ENCODE data around the gene ZNF318. TPM values are rescaled to one million over a fixed set of nuclear protein-coding genes. Genes with fewer than 3 reads are reported as not detected.

Gene ZNF318
- total and polyA plus RNA-seq, 2 donors (not counting 3 experiments of a cell fraction or from before 2014, with no cell fraction given) = 7.1 to 13.6 TPM

DNA sequence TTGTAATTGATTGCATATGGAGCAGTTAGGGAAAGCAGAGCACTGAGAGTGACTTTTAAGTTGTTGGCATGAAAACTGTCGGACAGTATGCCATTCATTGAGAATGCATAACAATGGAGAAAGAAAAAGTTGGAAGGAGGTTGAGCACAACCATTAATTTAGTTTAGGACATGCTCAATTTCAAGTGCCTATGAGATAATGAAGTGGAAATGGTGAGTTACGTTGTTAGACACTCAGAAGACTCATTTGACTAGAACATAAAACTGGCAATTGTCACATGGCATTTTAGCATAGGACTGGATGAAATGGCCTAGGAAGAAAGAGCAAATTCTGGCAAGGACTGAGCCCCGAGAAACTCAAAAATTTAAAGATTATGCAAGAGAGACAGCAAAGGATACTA is 22.0 kb downstream of the ZNF318 start:
- dilution Hi-C loops (cut with MboI; ENCODE audit: extremely low pct_ligation_motif_present, low sequenced_read_pairs) = no loop called here
- no peak for FAIRE-seq
- H3K36me3 ChIP-seq (ENCODE audit: control insufficient read depth in 2 of 2, extremely low read depth in 1 of 2, insufficient read depth in 2 of 2, low read length in 2 of 2) = peaks cover 5% of the 10 kb centered on the region in 2 experiments

More for the DNA sequence above, 22.0 kb downstream of the ZNF318 start:
- Histone ChIP-seq H3K79me2 (ENCODE audit: control insufficient read depth, insufficient read depth, low read length) (no peaks in the 10 kb centered on the region), H3K9me1 (replicated peaks; ENCODE audit: control insufficient read depth, extremely low read depth, insufficient read depth, low read length) (no peaks in the 10 kb centered on the region), H3K27me3 (ENCODE audit: control insufficient read depth in 2 of 2, insufficient read depth in 2 of 2, low read length in 2 of 2) (no peaks in the 10 kb centered on the region), H3K27ac (ENCODE audit: insufficient read depth, low read depth, low read length) (no peak overlapping the region), H3K4me1 (ENCODE audit: control insufficient read depth, extremely low read depth, insufficient read depth, low read length) (no peaks in the 10 kb centered on the region), H2AFZ (ENCODE audit: low read depth, low read length) (no peak overlapping the region), H4K20me1 (replicated peaks; ENCODE audit: control insufficient read depth, extremely low read depth, insufficient read depth, low read length) (no peaks in the 10 kb centered on the region), H3K9me3 (replicated peaks; ENCODE audit: control insufficient read depth, insufficient read depth, low read length) (no peaks in the 10 kb centered on the region), H3K4me3 (replicated peaks in 1 of 3; ENCODE audit: insufficient read depth in 1 of 3, low read depth in 1 of 3, low read length in 3 of 3) (no peak overlapping the region), H3K9ac (replicated peaks; ENCODE audit: extremely low read depth, insufficient read depth, low read length) (no peak overlapping the region), H3K4me2 (ENCODE audit: insufficient read depth, low read length) (no peak overlapping the region)
- no TSS peak for BruUV-seq (replicated peaks)
- ChIA-PET POLR2A (no interaction called here), CTCF (no interaction called here)
- DNase-seq (ENCODE audit: low read depth, low spot score) = no peak
- TF ChIP-seq POLR2A (IDR thresholded peaks at IDR 0.05; ENCODE audit: low read depth, low read length) (no peak), FOS (IDR thresholded peaks at IDR 0.05; ENCODE audit: borderline replicate concordance, insufficient read depth, low read length) (no peak), GATA2 (IDR thresholded peaks at IDR 0.05; ENCODE audit: insufficient read depth, insufficient read length, low read depth, low read length) (no peak), JUN (IDR thresholded peaks at IDR 0.05; ENCODE audit: borderline replicate concordance, insufficient read depth, insufficient read length, low read depth) (no peak), EZH2 (IDR thresholded peaks at IDR 0.05; ENCODE audit: borderline replicate concordance, low read depth, low read length, severe bottlenecking) (no peak), POLR2AphosphoS5 (IDR thresholded peaks at IDR 0.05; ENCODE audit: insufficient read depth, low read depth, low read length) (no peak), MYC (IDR thresholded peaks at IDR 0.05; ENCODE audit: low read depth, low read length) (no peak)
- TF ChIP-seq, protein P1, sequence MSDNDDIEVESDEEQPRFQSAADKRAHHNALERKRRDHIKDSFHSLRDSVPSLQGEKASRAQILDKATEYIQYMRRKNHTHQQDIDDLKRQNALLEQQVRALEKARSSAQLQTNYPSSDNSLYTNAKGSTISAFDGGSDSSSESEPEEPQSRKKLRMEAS (IDR thresholded peaks at IDR 0.05; ENCODE audit: insufficient read depth, insufficient read length) = no peak
- TF ChIP-seq, protein P2, sequence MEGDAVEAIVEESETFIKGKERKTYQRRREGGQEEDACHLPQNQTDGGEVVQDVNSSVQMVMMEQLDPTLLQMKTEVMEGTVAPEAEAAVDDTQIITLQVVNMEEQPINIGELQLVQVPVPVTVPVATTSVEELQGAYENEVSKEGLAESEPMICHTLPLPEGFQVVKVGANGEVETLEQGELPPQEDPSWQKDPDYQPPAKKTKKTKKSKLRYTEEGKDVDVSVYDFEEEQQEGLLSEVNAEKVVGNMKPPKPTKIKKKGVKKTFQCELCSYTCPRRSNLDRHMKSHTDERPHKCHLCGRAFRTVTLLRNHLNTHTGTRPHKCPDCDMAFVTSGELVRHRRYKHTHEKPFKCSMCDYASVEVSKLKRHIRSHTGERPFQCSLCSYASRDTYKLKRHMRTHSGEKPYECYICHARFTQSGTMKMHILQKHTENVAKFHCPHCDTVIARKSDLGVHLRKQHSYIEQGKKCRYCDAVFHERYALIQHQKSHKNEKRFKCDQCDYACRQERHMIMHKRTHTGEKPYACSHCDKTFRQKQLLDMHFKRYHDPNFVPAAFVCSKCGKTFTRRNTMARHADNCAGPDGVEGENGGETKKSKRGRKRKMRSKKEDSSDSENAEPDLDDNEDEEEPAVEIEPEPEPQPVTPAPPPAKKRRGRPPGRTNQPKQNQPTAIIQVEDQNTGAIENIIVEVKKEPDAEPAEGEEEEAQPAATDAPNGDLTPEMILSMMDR (IDR thresholded peaks at IDR 0.05; ENCODE audit: extremely low read depth in 1 of 2, insufficient read depth in 1 of 2, low read depth in 1 of 2, low read length in 2 of 2) = no peak
- intact Hi-C loops (cut with micrococcal nuclease) = no loop called here
